Muscle layer of colon (tissue), 2 donors: Measurements from ENCODE around the gene IQSEC1.
A peak's percentile ranks its signal among the peaks of the same experiment; 100 is the strongest.

ENCODE experiments used
- H3K27ac ChIP-seq: one replicate; pipeline ENCODE4 v1.7.0; 2013; ENCODE audit warnings: low read depth, mild to moderate bottlenecking, low read length, moderate library complexity
- H3K27me3 ChIP-seq, 2 donors: one replicate each; pipeline ENCODE4 v1.7.0; 2013; ENCODE audit warnings: low read length in 2 of 2, mild to moderate bottlenecking in 2 of 2; ENCODE audit not compliant: insufficient read depth in 2 of 2, control insufficient read depth in 1 of 2
- H3K36me3 ChIP-seq: one replicate; pipeline ENCODE4 v1.7.0; 2013; ENCODE audit warnings: mild to moderate bottlenecking, low read length; ENCODE audit not compliant: insufficient read depth
- H3K4me1 ChIP-seq: one replicate; pipeline ENCODE4 v1.7.0; 2013; ENCODE audit warnings: mild to moderate bottlenecking, low read length; ENCODE audit not compliant: insufficient read depth
- H3K4me3 ChIP-seq, 2 donors: one replicate each; pipeline ENCODE4 v1.7.0; 2013; ENCODE audit warnings: low read length in 2 of 2, low read depth in 1 of 2, mild to moderate bottlenecking in 1 of 2, moderate library complexity in 1 of 2
- H3K9ac ChIP-seq: one replicate; pipeline ENCODE4 v1.7.0; 2013; ENCODE audit warnings: low read length
- H3K9me3 ChIP-seq: one replicate; pipeline ENCODE4 v1.7.0; 2013; ENCODE audit warnings: mild to moderate bottlenecking, low read length
- donor health status: abdominal sarcoma.
- donor health status: Adenocarcinoma of cecum.

The IQSEC1 gene

GRCh38 chr3:12896063-12896985 lies 176.9 kb downstream of the IQSEC1 start:
- Histone ChIP-seq H3K9me3 (no peaks in the 10 kb centered on the region), H3K27me3 (no peaks in the 10 kb centered on the region), H3K27ac (no peak overlapping the region), H3K9ac (no peak overlapping the region), H3K36me3 (peaks cover 12% of the 10 kb centered on the region), H3K4me3 (no peak overlapping the region), H3K4me1 (peaks cover 24% of the 10 kb centered on the region)

GRCh38 chr3:12895391-12896062 lies 177.7 kb downstream of the IQSEC1 start:
- H3K9me3 ChIP-seq: no peaks in the 10 kb centered on the region
- H3K27me3 ChIP-seq: no peaks in the 10 kb centered on the region
- H3K36me3 ChIP-seq: peaks cover 7% of the 10 kb centered on the region
- no peak overlapping the region for H3K9ac ChIP-seq
- H3K4me1 ChIP-seq: peaks cover 25% of the 10 kb centered on the region
- no peak overlapping the region for H3K27ac ChIP-seq
- no peak overlapping the region for H3K4me3 ChIP-seq

GRCh38 chr3:12894629-12895028 lies 178.6 kb downstream of the IQSEC1 start:
- H3K36me3 ChIP-seq: peaks cover 2% of the 10 kb centered on the region
- no peak overlapping the region for H3K9ac ChIP-seq
- H3K9me3 ChIP-seq: no peaks in the 10 kb centered on the region
- H3K4me3 ChIP-seq: no peak overlapping the region
- H3K4me1 ChIP-seq: peaks cover 25% of the 10 kb centered on the region
- H3K27me3 ChIP-seq: no peaks in the 10 kb centered on the region
- H3K27ac ChIP-seq: no peak overlapping the region

GRCh38 chr3:12893852-12894251 lies 179.4 kb downstream of the IQSEC1 start:
- no peaks in the 10 kb centered on the region for H3K9me3 ChIP-seq
- no peaks in the 10 kb centered on the region for H3K36me3 ChIP-seq
- H3K4me3 ChIP-seq: no peak overlapping the region
- H3K27ac ChIP-seq: no peak overlapping the region
- H3K4me1 ChIP-seq: peaks cover 25% of the 10 kb centered on the region
- H3K27me3 ChIP-seq: no peaks in the 10 kb centered on the region
- H3K9ac ChIP-seq: no peak overlapping the region

GRCh38 chr3:12893247-12893646 lies 180.0 kb downstream of the IQSEC1 start:
- no peak overlapping the region for H3K27ac ChIP-seq
- H3K4me3 ChIP-seq: no peak overlapping the region
- H3K9ac ChIP-seq: no peak overlapping the region
- no peaks in the 10 kb centered on the region for H3K27me3 ChIP-seq
- peaks cover 25% of the 10 kb centered on the region for H3K4me1 ChIP-seq
- H3K36me3 ChIP-seq: no peaks in the 10 kb centered on the region
- H3K9me3 ChIP-seq: no peaks in the 10 kb centered on the region

- no peaks in the 10 kb centered on the region for H3K36me3 ChIP-seq
- H3K9ac ChIP-seq: no peak overlapping the region
- no peaks in the 10 kb centered on the region for H3K9me3 ChIP-seq
- H3K27me3 ChIP-seq: no peaks in the 10 kb centered on the region
- H3K4me1 ChIP-seq: peaks cover 25% of the 10 kb centered on the region
- no peak overlapping the region for H3K4me3 ChIP-seq
- H3K27ac ChIP-seq: no peak overlapping the region
Measured at GRCh38 chr3:12892840-12893189, 180.4 kb downstream of the IQSEC1 start.

GRCh38 chr3:12891985-12892839 lies 181.0 kb downstream of the IQSEC1 start:
- no peaks in the 10 kb centered on the region for H3K36me3 ChIP-seq
- H3K27me3 ChIP-seq: no peaks in the 10 kb centered on the region
- H3K4me3 ChIP-seq: peak overlapping the region in 1 of 2 donors; percentile 61
- H3K9ac ChIP-seq: no peak overlapping the region
- H3K9me3 ChIP-seq: no peaks in the 10 kb centered on the region
- H3K4me1 ChIP-seq: peaks cover 25% of the 10 kb centered on the region
- H3K27ac ChIP-seq: no peak overlapping the region

- H3K27ac ChIP-seq: no peak overlapping the region
- H3K36me3 ChIP-seq: no peaks in the 10 kb centered on the region
- H3K9me3 ChIP-seq: no peaks in the 10 kb centered on the region
- H3K4me3 ChIP-seq: peak overlapping the region in 1 of 2 donors; percentile 61
- no peak overlapping the region for H3K9ac ChIP-seq
- H3K27me3 ChIP-seq: no peaks in the 10 kb centered on the region
- peaks cover 24% of the 10 kb centered on the region for H3K4me1 ChIP-seq
Measured at GRCh38 chr3:12891391-12891984, 181.7 kb downstream of the IQSEC1 start.

- Histone ChIP-seq H3K9ac (no peak overlapping the region), H3K27me3 (no peaks in the 10 kb centered on the region), H3K36me3 (no peaks in the 10 kb centered on the region), H3K27ac (no peak overlapping the region), H3K9me3 (no peaks in the 10 kb centered on the region), H3K4me3 (no peak overlapping the region), H3K4me1 (peaks cover 18% of the 10 kb centered on the region)
Measured at GRCh38 chr3:12890610-12891390, 182.4 kb downstream of the IQSEC1 start.

GRCh38 chr3:12886736-12887135 lies 186.5 kb downstream of the IQSEC1 start:
- H3K27ac ChIP-seq: no peak overlapping the region
- H3K27me3 ChIP-seq: no peaks in the 10 kb centered on the region
- no peak overlapping the region for H3K4me3 ChIP-seq
- H3K9me3 ChIP-seq: no peaks in the 10 kb centered on the region
- H3K4me1 ChIP-seq: peaks cover 19% of the 10 kb centered on the region
- no peak overlapping the region for H3K9ac ChIP-seq
- no peaks in the 10 kb centered on the region for H3K36me3 ChIP-seq
